Measurements from ENCODE around the gene ABTB2. TPM values are rescaled to one million over a fixed set of nuclear protein-coding genes. Genes with fewer than 3 reads are reported as not detected.
"Not testable (repeated sequence)": the region's sequence is repeated elsewhere in the genome, so short reads cannot be mapped to it uniquely, and the experiment has no call there.

Gene ABTB2
- total RNA-seq, 1 donor from 2014 or later, result 73.0 TPM

DNA sequence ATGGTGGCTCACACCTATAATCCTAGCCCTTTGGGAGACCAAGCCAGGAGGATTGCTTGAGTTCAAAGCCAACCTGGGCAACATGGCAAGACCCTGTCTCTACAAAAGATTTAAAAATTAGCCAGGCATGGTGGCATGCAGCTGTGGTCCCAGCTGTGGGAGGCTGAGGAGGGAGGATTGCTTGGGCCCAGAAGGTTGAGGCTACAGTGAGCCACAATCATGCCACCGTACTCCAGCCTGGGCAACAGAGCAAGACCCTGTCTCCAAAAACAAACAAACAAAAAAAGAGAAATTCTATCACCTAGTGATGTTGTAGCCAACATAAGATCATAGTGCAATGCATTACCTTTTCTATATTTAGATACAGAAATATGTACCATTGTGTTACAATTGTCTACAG, 138.5 kb downstream of the ABTB2 start:
- TF ChIP-seq, protein P1, sequence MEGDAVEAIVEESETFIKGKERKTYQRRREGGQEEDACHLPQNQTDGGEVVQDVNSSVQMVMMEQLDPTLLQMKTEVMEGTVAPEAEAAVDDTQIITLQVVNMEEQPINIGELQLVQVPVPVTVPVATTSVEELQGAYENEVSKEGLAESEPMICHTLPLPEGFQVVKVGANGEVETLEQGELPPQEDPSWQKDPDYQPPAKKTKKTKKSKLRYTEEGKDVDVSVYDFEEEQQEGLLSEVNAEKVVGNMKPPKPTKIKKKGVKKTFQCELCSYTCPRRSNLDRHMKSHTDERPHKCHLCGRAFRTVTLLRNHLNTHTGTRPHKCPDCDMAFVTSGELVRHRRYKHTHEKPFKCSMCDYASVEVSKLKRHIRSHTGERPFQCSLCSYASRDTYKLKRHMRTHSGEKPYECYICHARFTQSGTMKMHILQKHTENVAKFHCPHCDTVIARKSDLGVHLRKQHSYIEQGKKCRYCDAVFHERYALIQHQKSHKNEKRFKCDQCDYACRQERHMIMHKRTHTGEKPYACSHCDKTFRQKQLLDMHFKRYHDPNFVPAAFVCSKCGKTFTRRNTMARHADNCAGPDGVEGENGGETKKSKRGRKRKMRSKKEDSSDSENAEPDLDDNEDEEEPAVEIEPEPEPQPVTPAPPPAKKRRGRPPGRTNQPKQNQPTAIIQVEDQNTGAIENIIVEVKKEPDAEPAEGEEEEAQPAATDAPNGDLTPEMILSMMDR (IDR thresholded peaks at IDR 0.05), result no peak
- Mint-ChIP-seq H3K4me3 (no peak overlapping the region), H3K9me3 (no peaks in the 10 kb centered on the region), H3K4me1 (peaks cover 20% of the 10 kb centered on the region), H3K36me3 (ENCODE audit: low read depth) (no peaks in the 10 kb centered on the region), H3K27me3 (no peaks in the 10 kb centered on the region), H3K27ac (no peak overlapping the region)
- intact Hi-C loops (cut with micrococcal nuclease), result no loop called here
- ATAC-seq (ENCODE audit: low read depth) (no peak), DNase-seq (no peak)
- ChIA-PET POLR2A (no interaction called here), CTCF (no interaction called here)

DNA sequence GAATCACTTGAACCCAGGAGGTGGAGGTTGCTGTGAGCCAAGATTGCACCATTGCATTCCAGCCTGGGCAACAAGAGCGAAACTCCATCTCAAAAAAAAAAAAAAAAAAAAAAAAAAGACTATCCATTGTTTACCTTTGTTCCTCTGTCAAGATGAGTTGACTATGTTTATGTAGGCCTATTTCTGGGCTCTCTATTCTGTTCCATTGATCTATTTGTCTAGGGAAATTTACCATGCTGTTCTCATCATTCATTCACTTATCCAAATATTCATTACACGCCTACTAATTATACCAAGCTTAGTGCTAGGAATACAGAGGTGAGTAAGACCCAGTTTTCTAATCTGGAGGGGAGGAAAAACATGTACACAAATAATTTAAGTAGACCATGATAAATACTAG, 139.1 kb downstream of the ABTB2 start:
- POLR2A ChIA-PET; DNase-seq; H3K9me3 Mint-ChIP-seq; H3K27ac Mint-ChIP-seq; ATAC-seq (ENCODE audit: low read depth); H3K36me3 Mint-ChIP-seq (ENCODE audit: low read depth); H3K4me3 Mint-ChIP-seq; CTCF ChIA-PET; intact Hi-C loops (cut with micrococcal nuclease); H3K27me3 Mint-ChIP-seq: not testable (repeated sequence)
- peaks cover 25% of the 10 kb centered on the region for H3K4me1 Mint-ChIP-seq

DNA sequence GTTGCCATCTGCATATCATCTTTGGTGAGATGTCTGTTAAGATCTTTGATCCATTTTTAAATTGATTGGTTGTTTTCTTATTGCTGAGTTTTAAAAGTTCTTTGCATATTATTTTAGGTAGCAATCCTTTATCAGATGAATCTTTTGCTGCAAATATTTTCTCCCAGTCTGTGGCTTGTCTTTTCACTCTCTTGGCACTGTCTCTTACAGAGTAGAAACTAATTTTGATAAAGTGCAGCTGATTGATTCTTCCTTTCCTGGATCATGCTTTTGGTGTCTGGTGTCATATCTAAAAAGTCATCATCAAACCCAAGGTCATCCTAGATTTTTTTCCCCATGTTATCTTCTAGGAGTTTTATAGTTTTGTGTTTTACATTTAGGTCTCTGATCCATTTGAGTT, 139.7 kb downstream of the ABTB2 start:
- DNase-seq (no peak), ATAC-seq (ENCODE audit: low read depth) (no peak)
- ChIA-PET CTCF (no interaction called here), POLR2A (interaction anchor here (3.5 kb wide), 1 partner anchor 14 kb away, joined by 23 read pairs; no protein-coding TSS in a partner anchor)
- H3K27ac Mint-ChIP-seq, result no peak overlapping the region
- H3K9me3 Mint-ChIP-seq, result no peaks in the 10 kb centered on the region
- no peak overlapping the region for H3K4me3 Mint-ChIP-seq
- TF ChIP-seq, protein P1 (IDR thresholded peaks at IDR 0.05), result no peak
- H3K27me3 Mint-ChIP-seq, result no peaks in the 10 kb centered on the region
- H3K36me3 Mint-ChIP-seq (ENCODE audit: low read depth), result no peaks in the 10 kb centered on the region
- intact Hi-C loops (cut with micrococcal nuclease), result no loop called here
- H3K4me1 Mint-ChIP-seq, result peaks cover 28% of the 10 kb centered on the region

DNA sequence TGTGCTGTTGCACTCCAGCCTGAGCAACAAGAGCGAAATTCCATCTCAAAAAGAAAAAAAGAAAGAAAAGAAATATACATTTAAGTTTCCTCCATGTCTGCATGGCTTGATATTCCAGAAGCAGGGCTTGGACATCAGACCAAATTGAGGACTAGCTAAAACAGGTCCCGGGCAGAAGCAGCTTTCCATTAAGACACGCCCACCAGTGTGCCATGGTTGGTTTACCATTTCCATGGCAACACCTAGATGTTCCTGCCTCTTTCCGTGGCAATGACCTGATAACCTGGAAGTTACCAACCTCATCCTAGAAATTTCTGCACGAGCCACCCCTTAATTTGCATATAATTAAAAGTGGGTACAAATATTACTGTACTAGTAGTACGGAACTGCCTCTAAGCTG, 141.1 kb downstream of the ABTB2 start:
- Mint-ChIP-seq H3K27ac (no peak overlapping the region), H3K27me3 (no peaks in the 10 kb centered on the region), H3K4me1 (peaks cover 32% of the 10 kb centered on the region), H3K36me3 (ENCODE audit: low read depth) (no peaks in the 10 kb centered on the region), H3K4me3 (no peak overlapping the region), H3K9me3 (no peaks in the 10 kb centered on the region)
- ATAC-seq (ENCODE audit: low read depth) (no peak), DNase-seq (no peak)
- CTCF ChIA-PET, result no interaction called here
- POLR2A ChIA-PET, result interaction anchor here (3.5 kb wide), 1 partner anchor 15 kb away, joined by 23 read pairs; no protein-coding TSS in a partner anchor
- TF ChIP-seq, protein P1 (IDR thresholded peaks at IDR 0.05), result no peak
- intact Hi-C loops (cut with micrococcal nuclease), result no loop called here

DNA sequence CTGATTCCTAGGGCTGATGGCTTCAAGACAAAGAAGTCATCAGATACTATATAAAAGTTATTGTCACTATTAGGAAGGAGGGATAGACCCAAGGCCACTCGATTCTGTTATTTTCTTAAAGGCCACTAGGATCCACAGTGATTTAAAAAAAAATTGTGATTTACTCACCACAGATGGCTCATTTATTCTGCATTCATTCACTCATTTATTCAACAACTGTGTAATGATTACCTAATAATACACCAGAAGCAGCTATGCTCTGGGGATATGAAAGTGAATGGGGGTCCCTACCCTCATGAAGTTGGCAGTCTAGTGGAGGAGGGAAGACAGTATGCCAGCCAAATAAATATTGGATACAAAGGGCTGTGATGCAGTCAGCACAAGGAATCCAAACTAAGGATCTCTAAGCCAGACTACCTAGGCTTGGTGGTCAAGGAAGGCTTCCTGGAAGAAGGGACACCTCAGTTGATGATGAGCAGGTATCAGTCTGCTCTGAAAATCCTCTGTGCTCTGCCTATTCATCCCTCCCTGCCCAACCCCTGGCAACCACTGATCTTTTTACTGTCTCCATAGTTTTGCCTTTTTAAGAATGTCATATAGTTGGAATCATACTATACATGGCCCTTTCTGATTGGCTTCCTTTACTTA, 141.9 kb downstream of the ABTB2 start:
- H3K4me3 Mint-ChIP-seq, result peak overlapping the region; percentile 35
- intact Hi-C loops (cut with micrococcal nuclease), result loop anchor here (1.0 to 2.0 kb wide), 2 partner anchors 15 to 41 kb away; no protein-coding TSS in a partner anchor
- ChIA-PET CTCF (interaction anchor here (0.9 to 1.0 kb wide), 3 partner anchors 13 to 140 kb away, joined by 3 to 5 read pairs (median 3); no protein-coding TSS in a partner anchor), POLR2A (interaction anchor here (0.7 to 3.5 kb wide), 5 partner anchors 8 to 142 kb away, joined by 3 to 23 read pairs (median 4); partner anchors contain the start of gene ABTB2)
- DNase-seq (no peak), ATAC-seq (ENCODE audit: low read depth) (no peak)
- H3K4me1 Mint-ChIP-seq, result peaks cover 32% of the 10 kb centered on the region
- no peaks in the 10 kb centered on the region for H3K27me3 Mint-ChIP-seq
- TF ChIP-seq, protein P1 (IDR thresholded peaks at IDR 0.05), result no peak
- no peak overlapping the region for H3K27ac Mint-ChIP-seq
- H3K9me3 Mint-ChIP-seq, result no peaks in the 10 kb centered on the region
- H3K36me3 Mint-ChIP-seq (ENCODE audit: low read depth), result no peaks in the 10 kb centered on the region

Data from activated B cell treated with CpG ODN at 0.5 μM for 24 hours (primary cell).